ENCODE measurements around the gene FAM107A.

Gene FAM107A

GRCh38 chr3:58551636-58552180 is 25.5 kb downstream of the FAM107A start:
- no peak overlapping the region for H3K27ac ChIP-seq
- TF ChIP-seq CTCF (conservative IDR thresholded peaks at IDR 0.05) (no peak), ZFX (IDR thresholded peaks at IDR 0.05) (no peak)

GRCh38 chr3:58544541-58544940 is 32.6 kb downstream of the FAM107A start:
- H3K27ac ChIP-seq, result no peak overlapping the region
- no peak for TF ChIP-seq ZFX (IDR thresholded peaks at IDR 0.05)
- no peak for TF ChIP-seq CTCF (conservative IDR thresholded peaks at IDR 0.05)

GRCh38 chr3:58540176-58540858 is 36.9 kb downstream of the FAM107A start:
- H3K27ac ChIP-seq, result no peak overlapping the region
- TF ChIP-seq ZFX (IDR thresholded peaks at IDR 0.05) (no peak), CTCF (conservative IDR thresholded peaks at IDR 0.05) (no peak)

GRCh38 chr3:58539626-58540025 is 37.6 kb downstream of the FAM107A start:
- TF ChIP-seq ZFX (IDR thresholded peaks at IDR 0.05) (no peak), CTCF (conservative IDR thresholded peaks at IDR 0.05) (no peak)

GRCh38 chr3:58537412-58538301 is 39.5 kb downstream of the FAM107A start:
- TF ChIP-seq CTCF (conservative IDR thresholded peaks at IDR 0.05) (no peak), ZFX (IDR thresholded peaks at IDR 0.05) (no peak)
- H3K27ac ChIP-seq, result peak overlapping the region; percentile 61; the same call in 1 of the 2 replicates

More at GRCh38 chr3:58539626-58540025, 37.6 kb downstream of the FAM107A start:
- H3K27ac ChIP-seq, result no peak overlapping the region

- peak within 1 kb of the TSS; percentile 61; the same call in 1 of the 2 replicates for H3K27ac ChIP-seq
- TF ChIP-seq CTCF (conservative IDR thresholded peaks at IDR 0.05) (no peak), ZFX (IDR thresholded peaks at IDR 0.05) (peak; percentile 61)
Measured at GRCh38 chr3:58536501-58537411, 40.4 kb downstream of the FAM107A start, which contains the start of gene ACOX2. ACOX2 (minus strand) TSS chr3:58537190; CDS start chr3:58535106, 2,084 bp downstream.
